HG03558 (cell line): Measurements from ENCODE around the gene ARFGAP1.

Experiments used
- ATAC-seq: cut with Tn5 transposase; IDR thresholded peaks from one replicate; pipeline ENCODE4 v1.9.1; 2021; ENCODE audit warnings: moderate number of reproducible peaks; ENCODE audit not compliant: unreplicated experiment; ENCODE audit errors: extremely low read depth

The ARFGAP1 gene

GRCh38 chr20:63317061-63317460 lies 44.4 kb downstream of the ARFGAP1 start:
- no peak for ATAC-seq

GRCh38 chr20:63317601-63318291 lies 45.1 kb downstream of the ARFGAP1 start:
- ATAC-seq: no peak

DNA sequence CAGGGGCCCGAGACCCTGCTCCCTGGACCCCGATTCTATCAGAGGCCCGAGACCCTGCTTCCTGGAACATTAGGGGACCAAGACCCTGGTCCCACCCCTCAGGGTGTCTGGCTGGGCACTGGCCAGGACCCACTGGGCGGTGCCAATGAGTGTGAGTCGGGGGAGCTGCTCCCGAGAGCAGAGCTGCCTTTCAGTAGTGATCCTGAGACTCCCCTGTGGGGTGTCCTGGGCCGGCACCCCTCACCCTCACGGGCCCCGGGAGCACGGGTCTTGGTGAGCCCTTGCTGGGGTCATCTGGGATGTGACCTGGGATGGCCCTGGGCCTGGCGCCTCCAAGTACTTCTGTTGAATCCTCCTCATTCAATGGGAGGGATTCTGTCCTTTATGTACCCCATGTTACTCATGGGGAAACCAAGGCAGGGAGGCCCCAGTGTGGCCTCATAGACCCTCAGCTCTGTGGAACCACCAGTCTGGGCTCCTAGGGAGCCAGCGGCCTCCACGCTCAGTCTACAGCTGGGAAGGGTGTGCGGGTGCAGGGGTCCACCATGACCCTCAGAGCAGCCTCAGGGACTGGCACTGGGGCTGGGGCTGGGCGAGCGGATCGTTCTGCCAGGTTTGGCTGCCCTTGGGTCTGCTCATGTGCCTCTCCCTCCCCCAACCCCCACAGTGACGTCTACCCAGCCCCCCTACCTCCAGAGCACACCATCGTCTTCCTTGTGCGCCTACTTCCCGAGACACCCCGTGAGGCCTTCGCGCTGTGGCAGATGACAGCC lies 46.0 kb downstream of the ARFGAP1 start:
- no peak for ATAC-seq

- ATAC-seq: no peak
Observed at GRCh38 chr20:63319164-63320040, 46.8 kb downstream of the ARFGAP1 start.

GRCh38 chr20:63320041-63320511 lies 47.5 kb downstream of the ARFGAP1 start:
- no peak for ATAC-seq

DNA sequence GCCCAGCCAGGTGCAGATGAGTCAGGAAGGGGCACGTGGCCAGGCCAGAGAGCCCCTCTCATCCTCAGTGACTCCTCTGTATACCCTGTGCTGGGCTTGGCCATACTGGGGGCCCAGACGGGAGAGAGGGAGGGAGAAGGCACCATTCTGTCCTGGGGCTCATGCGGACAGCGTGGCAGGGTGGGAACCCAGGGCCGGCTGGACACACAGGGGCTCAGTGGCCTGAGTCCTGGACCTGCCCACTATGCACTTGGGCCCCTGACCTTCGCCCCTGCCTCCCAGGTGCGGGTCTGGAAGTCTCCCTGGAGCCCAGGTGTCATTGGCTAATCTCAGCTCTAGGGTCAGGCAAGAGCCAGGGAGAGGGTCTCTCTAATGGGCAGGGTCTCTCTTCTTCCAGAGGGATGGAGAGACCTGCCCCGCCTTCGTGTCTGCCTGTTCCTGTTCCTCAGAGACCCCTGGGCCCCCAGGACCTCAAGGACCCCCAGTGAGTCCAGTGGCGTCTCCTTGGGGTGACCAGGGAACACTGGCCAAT lies 48.1 kb downstream of the ARFGAP1 start:
- no peak for ATAC-seq

DNA sequence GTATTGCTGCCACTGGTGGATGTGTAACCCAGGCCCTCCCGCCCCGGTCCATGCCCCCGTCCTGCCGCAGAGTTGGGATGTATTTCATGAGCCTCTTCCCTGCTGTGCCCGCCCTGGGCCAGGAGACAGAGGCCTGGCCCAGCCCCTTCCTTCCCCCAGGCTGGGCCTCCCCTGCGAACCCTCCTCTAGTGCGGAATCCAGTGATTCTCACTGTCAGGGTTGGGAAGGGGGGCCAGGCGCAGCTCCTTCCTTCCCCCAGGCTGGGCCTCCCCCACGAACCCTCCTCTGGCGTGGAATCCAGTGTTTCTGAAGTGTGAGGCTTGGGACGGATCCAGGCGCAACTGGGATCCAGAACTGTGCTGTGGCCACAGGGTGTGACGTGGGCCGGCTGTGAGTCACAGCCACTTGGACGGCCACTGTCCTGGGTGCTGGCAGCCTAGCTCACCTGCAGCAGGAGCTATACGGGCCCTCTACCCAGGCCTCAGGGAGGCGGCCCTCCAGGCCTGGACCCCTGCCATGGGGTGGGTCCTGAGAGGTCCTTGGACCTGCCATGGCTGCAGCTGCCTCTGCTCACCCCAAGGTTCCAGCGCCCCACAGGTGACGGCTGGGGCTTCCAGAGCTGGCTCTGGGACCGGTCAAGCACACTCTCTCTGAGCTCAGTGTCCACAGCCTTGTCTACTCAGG lies 48.7 kb downstream of the ARFGAP1 start:
- ATAC-seq: no peak

DNA sequence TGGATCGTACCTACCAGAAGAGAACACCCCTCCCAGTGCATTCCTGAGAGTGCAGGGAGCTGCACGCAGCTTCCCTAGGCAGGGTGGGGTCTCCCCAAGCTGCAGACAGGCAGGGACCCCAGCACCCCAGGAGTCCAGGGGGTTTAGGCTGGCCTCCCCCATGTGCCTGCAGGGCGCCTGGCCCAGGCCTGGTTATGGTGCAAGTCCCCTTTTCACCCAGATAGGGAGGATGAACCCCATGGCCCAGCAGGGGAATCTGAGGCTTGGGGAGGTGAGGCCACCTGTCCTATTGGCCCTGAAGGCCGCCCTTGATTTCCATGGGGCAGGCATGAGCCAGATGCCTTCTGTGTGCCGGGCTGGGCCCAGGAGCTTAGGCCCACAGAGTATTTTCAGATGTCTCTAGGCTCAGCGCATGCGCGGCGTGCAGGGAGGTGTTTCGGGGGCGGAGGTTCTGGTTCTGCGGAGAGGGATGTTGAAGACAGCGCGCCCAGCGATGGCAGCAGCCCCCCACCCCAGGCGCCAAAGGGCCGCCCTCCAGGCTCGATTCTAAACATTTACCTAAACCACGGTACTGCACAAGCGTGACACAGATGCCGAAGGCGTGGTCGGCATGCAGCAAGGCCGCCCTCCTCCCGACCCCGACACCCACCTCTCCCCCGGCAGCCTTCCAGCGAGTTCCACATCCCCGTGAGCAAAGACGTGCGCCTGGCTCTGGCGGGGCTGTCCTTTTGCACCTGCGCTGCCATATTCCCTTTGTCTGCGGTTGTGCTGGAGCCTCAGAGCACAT lies 49.7 kb downstream of the ARFGAP1 start:
- ATAC-seq: no peak

- no peak for ATAC-seq
Observed at GRCh38 chr20:63322933-63323273, 50.3 kb downstream of the ARFGAP1 start.

DNA sequence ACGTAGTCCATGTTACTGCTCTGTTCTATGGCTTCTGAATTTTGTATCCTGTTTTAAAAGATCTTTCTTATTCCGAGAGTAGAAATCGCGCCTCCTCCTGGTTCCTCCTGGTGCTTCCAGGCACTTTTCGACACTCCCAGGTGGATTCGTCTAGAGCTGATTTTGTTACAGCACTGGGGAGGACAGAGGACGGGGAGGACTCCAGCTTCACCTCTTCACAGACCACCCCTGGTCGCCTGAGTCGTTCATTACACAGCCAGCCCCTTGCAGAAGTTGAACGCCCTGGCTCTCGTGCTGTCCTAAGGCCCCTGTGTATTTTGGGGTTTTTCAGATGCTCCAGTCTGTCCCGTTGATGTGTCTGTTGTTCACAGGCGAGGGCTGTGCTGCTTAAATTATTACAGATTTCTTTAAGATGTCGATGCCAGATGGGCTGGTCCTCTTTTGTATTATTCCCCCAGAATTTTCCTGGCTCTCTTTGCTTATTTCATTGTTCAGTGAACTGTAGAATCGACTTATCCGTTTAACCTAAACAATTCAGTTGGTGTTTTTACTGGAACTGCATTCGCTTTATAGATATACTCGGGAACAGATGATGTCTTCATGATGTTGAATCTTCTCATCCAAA lies 50.9 kb downstream of the ARFGAP1 start:
- ATAC-seq: no peak

- ATAC-seq: no peak
Observed at GRCh38 chr20:63325021-63325471, 52.4 kb downstream of the ARFGAP1 start.

GRCh38 chr20:63325554-63326313 lies 53.1 kb downstream of the ARFGAP1 start:
- no peak for ATAC-seq

- no peak for ATAC-seq
Observed at GRCh38 chr20:63326314-63327230, 54.0 kb downstream of the ARFGAP1 start.

- no peak for ATAC-seq
Observed at GRCh38 chr20:63327231-63327745, 54.7 kb downstream of the ARFGAP1 start.

- ATAC-seq: no peak
Observed at GRCh38 chr20:63328026-63328700, 55.5 kb downstream of the ARFGAP1 start.

DNA sequence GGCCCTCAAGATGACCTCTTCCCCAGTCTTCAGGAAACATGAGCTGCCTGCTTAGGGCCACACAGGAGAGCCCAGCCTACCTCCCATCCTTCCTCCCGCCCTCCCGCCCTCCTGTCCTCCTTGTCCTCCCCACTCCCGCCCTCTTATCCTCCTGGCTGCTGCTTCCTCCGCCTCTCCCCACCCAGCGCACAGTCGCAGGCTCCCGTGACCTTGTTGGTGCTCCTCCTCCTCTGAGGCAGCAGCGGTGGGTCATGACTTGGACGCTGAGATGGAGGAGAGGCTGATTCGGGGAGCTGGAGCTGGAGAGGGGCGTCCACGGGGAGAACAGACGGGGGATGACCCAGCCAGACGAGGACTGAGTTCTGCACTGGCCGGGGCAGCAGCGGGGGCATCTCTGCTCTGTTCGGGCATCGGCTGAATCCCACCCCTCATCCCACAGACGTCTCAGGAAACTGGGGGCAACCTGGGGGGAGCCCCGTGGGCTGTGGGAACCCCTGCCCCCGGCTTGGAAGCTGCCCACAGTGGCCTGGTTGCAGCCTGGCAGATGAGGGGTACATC lies 56.2 kb downstream of the ARFGAP1 start:
- ATAC-seq: no peak
